GM19467 (cell line): ENCODE measurements around the gene MACROD1.
"Not testable (repeated sequence)": the region's sequence is repeated elsewhere in the genome, so short reads cannot be mapped to it uniquely, and the experiment has no call there.

Experiments used
- ATAC-seq: cut with Tn5 transposase; IDR thresholded peaks from one replicate; pipeline ENCODE4 v1.9.1; 2021; ENCODE audit warnings: mild to moderate bottlenecking, moderate library complexity; ENCODE audit not compliant: unreplicated experiment

Gene MACROD1

GRCh38 chr11:63973912-63974258 lies 192.0 kb downstream of the MACROD1 start:
- ATAC-seq = not testable (repeated sequence)

DNA sequence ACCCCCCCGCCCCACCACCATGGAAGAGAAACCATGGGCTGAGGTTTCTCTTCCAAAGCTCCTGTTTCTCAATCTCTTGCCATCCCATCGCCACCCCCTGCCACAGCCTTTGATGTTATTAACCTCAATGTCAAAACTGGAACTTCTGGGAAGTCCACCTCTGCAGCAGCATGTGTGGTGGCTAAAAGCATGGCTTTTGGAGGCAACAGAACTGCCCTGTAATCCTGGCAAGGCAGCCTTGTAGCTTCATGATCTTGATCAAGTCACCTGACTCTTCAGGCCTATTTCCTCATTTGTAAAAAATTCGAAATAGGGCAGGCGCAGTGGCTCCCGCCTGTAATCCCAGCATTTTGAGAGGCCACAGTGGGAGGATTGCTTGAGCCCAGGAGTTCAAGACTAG lies 195.0 kb downstream of the MACROD1 start:
- no peak for ATAC-seq

GRCh38 chr11:63969461-63969860 lies 196.5 kb downstream of the MACROD1 start:
- no peak for ATAC-seq

GRCh38 chr11:63966444-63966843 lies 199.5 kb downstream of the MACROD1 start:
- no peak for ATAC-seq

GRCh38 chr11:63963895-63964294 lies 202.0 kb downstream of the MACROD1 start:
- not testable (repeated sequence) for ATAC-seq

- no peak for ATAC-seq
Measured at GRCh38 chr11:63961608-63962412, 204.1 kb downstream of the MACROD1 start.

DNA sequence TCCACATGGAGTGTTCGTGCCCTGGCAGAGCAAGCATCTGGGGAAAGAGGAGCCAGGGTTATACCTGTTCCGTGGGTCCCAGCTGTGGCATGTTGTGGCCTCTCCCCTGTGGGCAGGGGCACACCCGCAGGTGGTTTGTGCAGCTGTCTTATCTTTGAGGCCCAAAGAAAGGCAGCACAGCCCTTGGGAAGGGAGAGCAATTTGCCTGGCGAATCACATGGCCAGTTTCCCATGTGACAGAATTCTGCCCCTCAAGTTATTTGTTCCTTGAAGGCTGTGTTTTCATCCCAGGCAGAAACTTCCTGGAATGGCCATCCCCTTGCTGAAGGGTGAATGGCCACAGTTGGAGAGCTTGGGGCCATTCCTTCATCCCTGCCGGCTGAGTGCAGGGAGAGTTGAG lies 207.9 kb downstream of the MACROD1 start:
- no peak for ATAC-seq

- no peak for ATAC-seq
Measured at GRCh38 chr11:63952570-63952969, 213.3 kb downstream of the MACROD1 start.

GRCh38 chr11:63951779-63952536 lies 214.0 kb downstream of the MACROD1 start:
- ATAC-seq = no peak
